A549 (cell line): ENCODE measurements around the gene BDNF. TPM values are rescaled to one million over a fixed set of nuclear protein-coding genes. Genes with fewer than 3 reads are reported as not detected.

Source experiments
- ATAC-seq, 2 experiments: fragments of 200-7000 bp in 1 of 2; fragments of >200 bp in 1 of 2; cut with Nextera tagmentation in 1 of 2; cut with Tn5 transposase in 1 of 2; 3 replicates each; pipeline versions ENCODE4 v1.8.0 to v1.9.1; 2018 to 2020; ENCODE audit warnings: mild to moderate bottlenecking in 1 of 2, moderate library complexity in 1 of 2
- CTCF ChIA-PET: fragments of 300-600 bp; sonication (Branson Sonifier 250); formaldehyde crosslinking; extraction: SDS; loops from one replicate; lab custom pipeline; 2021; ENCODE audit warnings: antibody characterized with exemption, inconsistent platforms; lab: Yijun Ruan, JAX
- POLR2A ChIA-PET: fragments of 350-600 bp; formaldehyde crosslinking; extraction: SDS; loops from one replicate; lab custom pipeline; 2021; ENCODE audit warnings: antibody characterized with exemption, inconsistent platforms; lab: Yijun Ruan, JAX
- DNase-seq, 2 experiments: peaks; one replicate each; pipeline versions ENCODE4 v3.0.0 to v3.0.0-alpha.2; 2011 to 2016; ENCODE audit warnings: low read depth in 1 of 2, low spot score in 1 of 2
- FAIRE-seq: peaks from 2 replicates; lab custom pipeline; 2011; peaks lifted over from hg19 to GRCh38; lab: Jason Lieb, UNC
- H3K27ac ChIP-seq, 2 experiments: fragments of >200 bp; sonication (Bioruptor Twin); formaldehyde crosslinking; 3 replicates each; pipeline ENCODE4 v1.5.1; 2016 to 2017
- H3K4me1 ChIP-seq: fragments of >200 bp; sonication (Bioruptor Twin); formaldehyde crosslinking; 3 replicates; pipeline ENCODE4 v1.6.1; 2016
- H3K4me2 ChIP-seq: fragments of >200 bp; sonication (Bioruptor Twin); formaldehyde crosslinking; 3 replicates; pipeline ENCODE4 v1.6.1; 2016
- H3K4me3 ChIP-seq: fragments of >200 bp; sonication (Bioruptor Twin); formaldehyde crosslinking; 3 replicates; pipeline ENCODE4 v1.5.1; 2016
- H3K9me3 ChIP-seq: fragments of >200 bp; sonication (Bioruptor Twin); formaldehyde crosslinking; 3 replicates; pipeline ENCODE4 v1.6.1; 2016
- CHD4 ChIP-seq: fragments of 200-600 bp; sonication (generic); IDR thresholded peaks from 2 replicates; pipeline ENCODE4 v1.6.1; 2016; ENCODE audit warnings: antibody characterized with exemption, mild to moderate bottlenecking, borderline replicate concordance
- CTCF ChIP-seq: fragments of >200 bp; sonication (Bioruptor Twin); formaldehyde crosslinking; IDR thresholded peaks from 3 replicates; pipeline ENCODE4 v1.5.1; 2016
- E2F6 ChIP-seq: IDR thresholded peaks from 2 replicates; pipeline ENCODE4 v1.6.1; 2012; ENCODE audit warnings: low read depth, borderline replicate concordance
- EHMT2 ChIP-seq: fragments of 200-600 bp; sonication (generic); IDR thresholded peaks from 2 replicates; pipeline ENCODE4 v1.6.1; 2016; ENCODE audit warnings: antibody characterized with exemption, low read depth, mild to moderate bottlenecking, moderate library complexity
- ESRRA ChIP-seq: fragments of 150-350 bp; IDR thresholded peaks from 2 replicates; pipeline ENCODE4 v1.6.1; 2014; ENCODE audit warnings: mild to moderate bottlenecking, low read length, borderline replicate concordance
- FOXS1 ChIP-seq: fragments of 250-450 bp; sonication (Bioruptor Pico); IDR thresholded peaks from 2 replicates; pipeline ENCODE4 v1.5.0; 2020; ENCODE audit warnings: mild to moderate bottlenecking, moderate library complexity
- HDAC2 ChIP-seq: fragments of 200-600 bp; sonication (generic); IDR thresholded peaks from 2 replicates; pipeline ENCODE4 v1.6.1; 2016
- HES2 ChIP-seq: fragments of >200 bp; sonication (Bioruptor Twin); formaldehyde crosslinking; IDR thresholded peaks from 2 replicates; pipeline ENCODE4 v1.6.1; 2016
- HMGXB4 ChIP-seq: fragments of 250-450 bp; sonication (Bioruptor Pico); IDR thresholded peaks from 2 replicates; pipeline ENCODE4 v1.5.0; 2021; ENCODE audit warnings: mild to moderate bottlenecking, moderate library complexity, borderline replicate concordance
- HOXB13 ChIP-seq: fragments of 250-450 bp; sonication (Bioruptor Pico); IDR thresholded peaks from 2 replicates; pipeline ENCODE4 v1.5.0; 2020; ENCODE audit warnings: low read depth, mild to moderate bottlenecking, moderate library complexity
- JUN ChIP-seq, 2 experiments: fragments of >200 bp; sonication (Bioruptor Twin); formaldehyde crosslinking; IDR thresholded peaks; 2 replicates in 1 of 2; 3 replicates in 1 of 2; pipeline ENCODE4 v1.6.1; 2016 to 2017
- JUNB ChIP-seq: fragments of >200 bp; sonication (Bioruptor Twin); formaldehyde crosslinking; IDR thresholded peaks from 2 replicates; pipeline ENCODE4 v1.6.1; 2016
- KDM5A ChIP-seq: fragments of 200-600 bp; sonication (generic); IDR thresholded peaks from 2 replicates; pipeline ENCODE4 v1.6.1; 2016; ENCODE audit warnings: antibody characterized with exemption, mild to moderate bottlenecking
- MAX ChIP-seq: IDR thresholded peaks from 2 replicates; pipeline ENCODE4 v1.6.1; 2012
- NR3C1 ChIP-seq: fragments of >200 bp; sonication (Bioruptor Twin); formaldehyde crosslinking; IDR thresholded peaks from 3 replicates; pipeline ENCODE4 v1.6.1; 2017
- POLR2AphosphoS2 ChIP-seq: conservative IDR thresholded peaks from 2 replicates; pipeline ENCODE4 v1.6.1; 2012; ENCODE audit warnings: low read length, improper control_type of control experiment, inconsistent platforms
- RCOR1 ChIP-seq: fragments of 150-350 bp; IDR thresholded peaks from 2 replicates; pipeline ENCODE4 v1.6.1; 2014; ENCODE audit warnings: antibody characterized with exemption, low read length, low read depth
- REST ChIP-seq: fragments of 200-600 bp; sonication (generic); IDR thresholded peaks from 2 replicates; pipeline ENCODE4 v1.6.1; 2016; ENCODE audit warnings: antibody characterized with exemption, mild to moderate bottlenecking, moderate library complexity
- RFX5 ChIP-seq: fragments of 450-650 bp; IDR thresholded peaks from 2 replicates; pipeline ENCODE4 v1.7.1; 2014; ENCODE audit warnings: antibody characterized with exemption, mild to moderate bottlenecking, moderate library complexity
- TP53 ChIP-seq: fragments of 250-450 bp; sonication (Bioruptor Pico); IDR thresholded peaks from 2 replicates; pipeline ENCODE4 v1.5.0; 2021; ENCODE audit warnings: mild to moderate bottlenecking, moderate library complexity
- USF2 ChIP-seq: fragments of 450-650 bp; IDR thresholded peaks from 2 replicates; pipeline ENCODE4 v1.6.1; 2014; ENCODE audit warnings: antibody characterized with exemption
- ZFP36 ChIP-seq: fragments of 450-650 bp; IDR thresholded peaks from 2 replicates; pipeline ENCODE4 v1.6.1; 2014; ENCODE audit warnings: borderline replicate concordance; ENCODE audit not compliant: partially characterized antibody
- WGBS: methylation state at CpG from one replicate; pipeline ENCODE4 v1.1.6; 2017; ENCODE audit errors: missing lambda C conversion rate; 5-methylcytosine and 5-hydroxymethylcytosine counted together
- polyA plus RNA-seq, 4 experiments: library from polyadenylated mRNA; depleted of rRNA in 3 of 4; stranded (reverse); fragments of >200 nt; fragmentation: RNase III in 1 of 4; extraction: RNeasy Plus Mini Kit Qiagen cat#74134 plus additional on column Dnase treatment in 1 of 4; gene quantifications; 2 replicates in 3 of 4; 3 replicates in 1 of 4; pipeline ENCODE4 v1.2.3, GENCODE V29; 2011 to 2017

Gene BDNF
- polyA plus RNA-seq, 2 of the 4 experiments (the other 2 are of a cell fraction) = 16.4 to 33.7 TPM

- TF ChIP-seq HDAC2 (peak; percentile 86), HMGXB4 (CRISPR knock-in tag) (no peak), TP53 (CRISPR knock-in tag) (no peak), JUNB (no peak), ESRRA (no peak), NR3C1 (no peak), FOXS1 (CRISPR knock-in tag) (peak; percentile 86), RFX5 (no peak), E2F6 (no peak), POLR2AphosphoS2 (no peak), KDM5A (no peak)
- TF ChIP-seq, all 56 proteins: peak for 14
Measured at GRCh38 chr11:27720277-27720830, 20.1 kb upstream of the BDNF start (continued).

- ATAC-seq = peak; percentile 3; a peak in 3 of 6 replicates
- Histone ChIP-seq H3K9me3 (no peaks in the 10 kb centered on the region; the same call in 2 of the 3 replicates), H3K27ac (peak overlapping the region; percentile 96 to 98)
- DNase-seq = no peak
- TF ChIP-seq REST = peak; percentile 22
- TF ChIP-seq ZFP36 = no peak
- TF ChIP-seq, all 56 proteins: peak for 1
- ChIA-PET CTCF (interaction anchor here (1.0 to 7.1 kb wide), 8 partner anchors 15 to 1615 kb away, joined by 3 to 95 read pairs (median 3); partner anchors contain the start of gene BDNF), POLR2A (interaction anchor here (0.7 to 5.7 kb wide), 9 partner anchors 9 to 1158 kb away, joined by 3 to 78 read pairs (median 4); partner anchors contain the start of genes BDNF, KIF18A and METTL15)
- Histone ChIP-seq H3K4me1 (peaks cover 30% of the 10 kb centered on the region), H3K4me2 (peak overlapping the region; percentile 87), H3K4me3 (peak overlapping the region; percentile 88)
- no peak for FAIRE-seq
- 4% methylated on average over 13 of the region's 16 CpGs for WGBS
Measured at GRCh38 chr11:27719546-27719925, 19.3 kb upstream of the BDNF start.

- ChIA-PET POLR2A (interaction anchor here (0.6 to 5.7 kb wide), 16 partner anchors 8 to 1615 kb away, joined by 3 to 78 read pairs (median 4); partner anchors contain the start of genes BDNF, KIF18A and METTL15), CTCF (interaction anchor here (1.0 to 7.1 kb wide), 10 partner anchors 15 to 1616 kb away, joined by 3 to 95 read pairs (median 3); partner anchors contain the start of gene BDNF)
- 3% methylated on average over 27 of the region's 52 CpGs for WGBS
- ATAC-seq = peak; percentile 72 to 80
- Histone ChIP-seq H3K4me2 (peak overlapping the region; percentile 87), H3K27ac (peak overlapping the region; percentile 96 to 98), H3K4me3 (peak overlapping the region; percentile 88), H3K4me1 (peaks cover 30% of the 10 kb centered on the region), H3K9me3 (no peaks in the 10 kb centered on the region; the same call in 2 of the 3 replicates)
- peak; percentile 55 to 64 for DNase-seq
- FAIRE-seq = no peak
- no peak for TF ChIP-seq CHD4
- no peak for TF ChIP-seq RCOR1
- no peak for TF ChIP-seq HOXB13 (CRISPR knock-in tag)
- TF ChIP-seq TP53 (CRISPR knock-in tag) = no peak
- TF ChIP-seq ZFP36 = no peak
- no peak for TF ChIP-seq CTCF
- no peak for TF ChIP-seq ESRRA
- peak; percentile 46; the same call in 1 of the 2 replicates for TF ChIP-seq MAX
- 0 out of 5 replicates have a peak, but pooled peaks of 1 of the 2 experiments have one; percentile 4 for TF ChIP-seq JUN (IDR thresholded peaks at IDR 0.05)
- TF ChIP-seq USF2 = no peak
- 0 out of 2 replicates have a peak, but pooled peaks have one; percentile 52 for TF ChIP-seq EHMT2
- TF ChIP-seq HES2 = no peak
Measured at GRCh38 chr11:27718863-27719545, 18.7 kb upstream of the BDNF start.
